CD4-positive, alpha-beta memory T cell (primary cell): Measurements from ENCODE around the gene SLX4IP. TPM values are rescaled to one million over a fixed set of nuclear protein-coding genes. Genes with fewer than 3 reads are reported as not detected.

Experiments used
- CTCF ChIA-PET: fragments of 350-600 bp; sonication (Branson Sonifier 250); formaldehyde crosslinking; loops from one replicate; lab custom pipeline; 2021; ENCODE audit warnings: inconsistent platforms; ENCODE audit not compliant: partially characterized antibody; lab: Charles Lee
- POLR2A ChIA-PET: fragments of 350-600 bp; sonication (Branson Sonifier 250); formaldehyde crosslinking; loops from one replicate; lab custom pipeline; 2021; ENCODE audit not compliant: partially characterized antibody; lab: Charles Lee
- DNase-seq, 5 donors: peaks; one replicate each; pipeline versions ENCODE4 v3.0.0 to v3.0.0-alpha.2; 2020 to 2022; ENCODE audit warnings: mixed read lengths in 1 of 5
- H3K27ac ChIP-seq: one replicate; pipeline ENCODE4 v1.7.0; 2013; ENCODE audit warnings: low read depth, low read length
- H3K27me3 ChIP-seq: 2 replicates; pipeline ENCODE4 v1.7.0; 2013; ENCODE audit warnings: mild to moderate bottlenecking, low read length, moderate library complexity; ENCODE audit not compliant: insufficient read depth
- H3K36me3 ChIP-seq: 2 replicates; pipeline ENCODE4 v1.7.0; 2013; ENCODE audit warnings: mild to moderate bottlenecking, low read length, moderate library complexity; ENCODE audit not compliant: insufficient read depth
- H3K4me1 ChIP-seq: 2 replicates; pipeline ENCODE4 v1.7.0; 2013; ENCODE audit warnings: mild to moderate bottlenecking, low read length, moderate library complexity; ENCODE audit not compliant: insufficient read depth
- H3K4me3 ChIP-seq, 2 donors: one replicate each; pipeline ENCODE4 v1.7.0; 2013; ENCODE audit warnings: low read length in 2 of 2, mild to moderate bottlenecking in 1 of 2
- H3K9me3 ChIP-seq, 2 donors: one replicate each; pipeline ENCODE4 v1.7.0; 2013; ENCODE audit warnings: low read length in 2 of 2, control low read depth in 1 of 2; ENCODE audit not compliant: control insufficient read depth in 1 of 2
- H3K27ac Mint-ChIP-seq, 7 donors: one replicate each; pipeline ENCODE4 v1.8.0; 2020 to 2021; ENCODE audit warnings: mixed read lengths in 7 of 7, mild to moderate bottlenecking in 6 of 7, inconsistent platforms in 3 of 7, moderate library complexity in 3 of 7
- H3K27me3 Mint-ChIP-seq, 2 donors: one replicate each; pipeline ENCODE4 v1.8.0; 2020 to 2021; ENCODE audit warnings: mixed read lengths in 2 of 2
- H3K36me3 Mint-ChIP-seq, 2 donors: one replicate each; pipeline ENCODE4 v1.8.0; 2020 to 2021; ENCODE audit warnings: mixed read lengths in 2 of 2, inconsistent platforms in 1 of 2, mild to moderate bottlenecking in 1 of 2
- H3K4me1 Mint-ChIP-seq, 4 donors: one replicate each; pipeline ENCODE4 v1.8.0; 2020 to 2021; ENCODE audit warnings: mixed read lengths in 4 of 4, mild to moderate bottlenecking in 1 of 4
- H3K4me3 Mint-ChIP-seq, 8 donors: one replicate each; pipeline ENCODE4 v1.8.0; 2020 to 2021; ENCODE audit warnings: mixed read lengths in 8 of 8, mild to moderate bottlenecking in 7 of 8, moderate library complexity in 6 of 8, inconsistent platforms in 3 of 8
- H3K9me3 Mint-ChIP-seq, 8 donors: one replicate each; pipeline ENCODE4 v1.8.0; 2020 to 2021; ENCODE audit warnings: mixed read lengths in 8 of 8, mild to moderate bottlenecking in 5 of 8, inconsistent platforms in 3 of 8, moderate library complexity in 1 of 8
- intact Hi-C: fragments of 100-400 bp; cut with micrococcal nuclease; formaldehyde crosslinking; loops from one replicate; pipeline ENCODE4 v1.15.1; 2023
- polyA plus RNA-seq, 2 donors: library from polyadenylated mRNA; unstranded; fragments of 300-500 nt; fragmentation: Illumina TruSeq; gene quantifications; one replicate each; pipeline ENCODE4 v1.2.3, GENCODE V29; 2021
- total RNA-seq, 2 experiments: library from RNA; stranded (reverse); gene quantifications; one replicate each; pipeline ENCODE4 v1.2.3, GENCODE V29; 2021

SLX4IP gene
- total and polyA plus RNA-seq, 4 experiments from 2014 or later = 1.5 to 6.6 (median 4.0) TPM

- H3K27me3 Mint-ChIP-seq = peaks cover 30 to 38% of the 10 kb centered on the region in 2 donors
- Histone ChIP-seq H3K4me1 (no peaks in the 10 kb centered on the region), H3K27ac (no peak overlapping the region), H3K27me3 (no peaks in the 10 kb centered on the region), H3K36me3 (no peaks in the 10 kb centered on the region), H3K4me3 (no peak overlapping the region), H3K9me3 (no peaks in the 10 kb centered on the region)
- ChIA-PET POLR2A (no interaction called here), CTCF (no interaction called here)
- peaks cover 2 to 16% (median 11%) of the 10 kb centered on the region in 4 donors for H3K4me1 Mint-ChIP-seq
- no peaks in the 10 kb centered on the region for H3K9me3 Mint-ChIP-seq
- H3K27ac Mint-ChIP-seq = no peak overlapping the region
- no peak for DNase-seq
- H3K36me3 Mint-ChIP-seq = no peaks in the 10 kb centered on the region
- intact Hi-C loops = no loop called here
- no peak overlapping the region for H3K4me3 Mint-ChIP-seq
Measured at GRCh38 chr20:10667077-10667401, 231.9 kb downstream of the SLX4IP start.

GRCh38 chr20:10667560-10668167, 232.6 kb downstream of the SLX4IP start:
- Histone ChIP-seq H3K36me3 (no peaks in the 10 kb centered on the region), H3K27me3 (no peaks in the 10 kb centered on the region), H3K27ac (no peak overlapping the region), H3K9me3 (no peaks in the 10 kb centered on the region), H3K4me3 (no peak overlapping the region), H3K4me1 (peaks cover 6% of the 10 kb centered on the region)
- Mint-ChIP-seq H3K27ac (no peak overlapping the region), H3K4me1 (peaks cover 2 to 23% (median 14%) of the 10 kb centered on the region in 4 donors), H3K4me3 (no peak overlapping the region), H3K36me3 (no peaks in the 10 kb centered on the region), H3K27me3 (peaks cover 30 to 39% of the 10 kb centered on the region in 2 donors), H3K9me3 (no peaks in the 10 kb centered on the region)
- DNase-seq = no peak
- CTCF ChIA-PET = no interaction called here
- intact Hi-C loops = no loop called here
- POLR2A ChIA-PET = no interaction called here

GRCh38 chr20:10668677-10669368, 233.7 kb downstream of the SLX4IP start:
- intact Hi-C loops = no loop called here
- Histone ChIP-seq H3K4me3 (no peak overlapping the region), H3K9me3 (no peaks in the 10 kb centered on the region), H3K27me3 (no peaks in the 10 kb centered on the region), H3K4me1 (peaks cover 9% of the 10 kb centered on the region), H3K36me3 (no peaks in the 10 kb centered on the region), H3K27ac (no peak overlapping the region)
- Mint-ChIP-seq H3K4me1 (peaks cover 2 to 28% (median 17%) of the 10 kb centered on the region in 4 donors), H3K36me3 (no peaks in the 10 kb centered on the region), H3K9me3 (no peaks in the 10 kb centered on the region), H3K27ac (no peak overlapping the region), H3K27me3 (peaks cover 29 to 38% of the 10 kb centered on the region in 2 donors), H3K4me3 (no peak overlapping the region)
- CTCF ChIA-PET = no interaction called here
- POLR2A ChIA-PET = no interaction called here
- no peak for DNase-seq

- Histone ChIP-seq H3K27ac (no peak overlapping the region), H3K27me3 (peaks cover 2% of the 10 kb centered on the region), H3K36me3 (no peaks in the 10 kb centered on the region), H3K4me3 (no peak overlapping the region), H3K9me3 (no peaks in the 10 kb centered on the region), H3K4me1 (peaks cover 15% of the 10 kb centered on the region)
- H3K36me3 Mint-ChIP-seq = no peaks in the 10 kb centered on the region
- ChIA-PET CTCF (no interaction called here), POLR2A (no interaction called here)
- no peaks in the 10 kb centered on the region for H3K9me3 Mint-ChIP-seq
- no peak for DNase-seq
- peak overlapping the region in 2 of 8 donors; percentile 46 to 71 for H3K4me3 Mint-ChIP-seq
- intact Hi-C loops = no loop called here
- H3K27me3 Mint-ChIP-seq = peaks cover 25 to 38% of the 10 kb centered on the region in 2 donors
- peaks cover 2 to 32% (median 17%) of the 10 kb centered on the region in 4 donors for H3K4me1 Mint-ChIP-seq
- no peak overlapping the region for H3K27ac Mint-ChIP-seq
Measured at GRCh38 chr20:10669843-10670446, 234.8 kb downstream of the SLX4IP start.

GRCh38 chr20:10670501-10671220, 235.6 kb downstream of the SLX4IP start:
- POLR2A ChIA-PET = no interaction called here

GRCh38 chr20:10671221-10671918, 236.3 kb downstream of the SLX4IP start:
- Mint-ChIP-seq H3K27me3 (peaks cover 31 to 46% of the 10 kb centered on the region in 2 donors), H3K4me1 (peaks cover 4 to 35% (median 21%) of the 10 kb centered on the region in 4 donors), H3K27ac (peak overlapping the region in 2 of 7 donors; percentile 40 to 58), H3K36me3 (no peaks in the 10 kb centered on the region), H3K9me3 (peaks cover 0 to 2% (median 0%) of the 10 kb centered on the region in 8 donors), H3K4me3 (peak overlapping the region; percentile 46 to 76 (median 64))
- Histone ChIP-seq H3K4me1 (peaks cover 17% of the 10 kb centered on the region), H3K36me3 (no peaks in the 10 kb centered on the region), H3K9me3 (no peaks in the 10 kb centered on the region), H3K4me3 (no peak overlapping the region), H3K27me3 (peaks cover 8% of the 10 kb centered on the region), H3K27ac (no peak overlapping the region)
- CTCF ChIA-PET = no interaction called here
- POLR2A ChIA-PET = no interaction called here
- intact Hi-C loops = no loop called here
- DNase-seq = peak in 2 of 5 donors; percentile 23 to 52

More at GRCh38 chr20:10670501-10671220, 235.6 kb downstream of the SLX4IP start:
- Mint-ChIP-seq H3K27ac (peak overlapping the region in 2 of 7 donors; percentile 24 to 53), H3K4me3 (peak overlapping the region in 6 of 8 donors; percentile 46 to 73 (median 61)), H3K9me3 (peaks cover 0 to 2% (median 0%) of the 10 kb centered on the region in 8 donors), H3K36me3 (no peaks in the 10 kb centered on the region), H3K27me3 (peaks cover 31 to 43% of the 10 kb centered on the region in 2 donors), H3K4me1 (peaks cover 4 to 35% (median 21%) of the 10 kb centered on the region in 4 donors)
- H3K27ac ChIP-seq = no peak overlapping the region
- H3K9me3 ChIP-seq = no peaks in the 10 kb centered on the region
- H3K4me3 ChIP-seq = no peak overlapping the region
- intact Hi-C loops = no loop called here
- CTCF ChIA-PET = no interaction called here
- H3K27me3 ChIP-seq = peaks cover 7% of the 10 kb centered on the region
- H3K4me1 ChIP-seq = peaks cover 17% of the 10 kb centered on the region
- no peaks in the 10 kb centered on the region for H3K36me3 ChIP-seq
- DNase-seq = no peak
